Endothelial cell of umbilical vein (primary cell): Measurements from ENCODE around the gene SPRR3. TPM values are rescaled to one million over a fixed set of nuclear protein-coding genes. Genes with fewer than 3 reads are reported as not detected.

Experiments
- BruUV-seq: library from RNA; stranded (reverse); fragments of 400-500 nt; replicated peaks from 2 replicates; lab custom pipeline; 2021; lab: Mats Ljungman, UMichigan
- CTCF ChIA-PET: fragments of 300-600, 350-600 bp; sonication (Branson Sonifier 250); formaldehyde crosslinking; loops from one replicate; lab custom pipeline; 2021; ENCODE audit warnings: antibody characterized with exemption, inconsistent platforms; lab: Charles Lee
- POLR2A ChIA-PET: fragments of 300-600, 350-600 bp; sonication (Branson Sonifier 250); formaldehyde crosslinking; loops from one replicate; lab custom pipeline; 2021; ENCODE audit warnings: antibody characterized with exemption, inconsistent platforms; lab: Charles Lee
- DNase-seq: peaks from one replicate; pipeline ENCODE4 v3.0.0-alpha.2; 2011; ENCODE audit warnings: low read depth, low spot score
- FAIRE-seq: peaks from 2 replicates; lab custom pipeline; 2011; peaks lifted over from hg19 to GRCh38; lab: Jason Lieb, UNC
- H2AFZ ChIP-seq: 2 replicates; pipeline ENCODE4 v1.6.0; 2012; ENCODE audit warnings: low read depth, low read length, control low read depth, inconsistent platforms
- H3K27ac ChIP-seq: 2 replicates; pipeline ENCODE4 v1.5.1; 2011; ENCODE audit warnings: low read depth, mild to moderate bottlenecking, control low read depth, low read length, moderate library complexity; ENCODE audit not compliant: insufficient read depth
- H3K27me3 ChIP-seq, 2 experiments: 2 replicates each; pipeline versions ENCODE4 v1.6.0 to v1.6.1; 2011; ENCODE audit warnings: low read length in 2 of 2, mixed read lengths in 1 of 2; ENCODE audit not compliant: control insufficient read depth in 2 of 2, insufficient read depth in 2 of 2
- H3K36me3 ChIP-seq, 2 experiments: 2 replicates in 1 of 2; 3 replicates in 1 of 2; pipeline ENCODE4 v1.5.1; 2011; ENCODE audit warnings: low read length in 2 of 2, mild to moderate bottlenecking in 1 of 2, moderate library complexity in 1 of 2; ENCODE audit not compliant: control insufficient read depth in 2 of 2, insufficient read depth in 2 of 2; ENCODE audit errors: extremely low read depth in 1 of 2
- H3K4me1 ChIP-seq: 3 replicates; pipeline ENCODE4 v1.5.1; 2011; ENCODE audit warnings: mild to moderate bottlenecking, low read length; ENCODE audit not compliant: control insufficient read depth, insufficient read depth; ENCODE audit errors: extremely low read depth
- H3K4me2 ChIP-seq: 2 replicates; pipeline ENCODE4 v1.6.1; 2011; ENCODE audit warnings: low read length, control low read depth, mixed read lengths; ENCODE audit not compliant: insufficient read depth
- H3K4me3 ChIP-seq, 3 experiments: fragments of 200-600 bp in 1 of 3; sonication (generic), shearing (Covaris generic) in 1 of 3; replicated peaks in 1 of 3; 2 replicates each; pipeline ENCODE4 v1.5.1; 2011 to 2016; ENCODE audit warnings: control low read depth in 3 of 3, low read length in 3 of 3, mild to moderate bottlenecking in 2 of 3, inconsistent platforms in 1 of 3, low read depth in 1 of 3, moderate library complexity in 1 of 3; ENCODE audit not compliant: insufficient read depth in 1 of 3
- H3K79me2 ChIP-seq: 2 replicates; pipeline ENCODE4 v1.6.0; 2012; ENCODE audit warnings: low read length, inconsistent platforms; ENCODE audit not compliant: control insufficient read depth, insufficient read depth
- H3K9ac ChIP-seq: replicated peaks from 2 replicates; pipeline ENCODE3; 2011; ENCODE audit warnings: low read length, control low read depth; ENCODE audit not compliant: insufficient read depth; ENCODE audit errors: extremely low read depth
- H3K9me1 ChIP-seq: replicated peaks from 3 replicates; pipeline ENCODE4 v1.6.0; 2011; ENCODE audit warnings: mild to moderate bottlenecking, low read length; ENCODE audit not compliant: control insufficient read depth, insufficient read depth; ENCODE audit errors: extremely low read depth
- H3K9me3 ChIP-seq: replicated peaks from 2 replicates; pipeline ENCODE4 v1.5.1; 2012; ENCODE audit warnings: low read length, inconsistent platforms; ENCODE audit not compliant: control insufficient read depth, insufficient read depth
- H4K20me1 ChIP-seq: replicated peaks from 2 replicates; pipeline ENCODE3; 2011; ENCODE audit warnings: mild to moderate bottlenecking, low read length; ENCODE audit not compliant: control insufficient read depth, insufficient read depth; ENCODE audit errors: extremely low read depth
- CTCF ChIP-seq, 2 donors: IDR thresholded peaks; 1 replicate in 1 of 2; 2 replicates in 1 of 2; pipeline ENCODE4 v1.5.1; 2011; ENCODE audit warnings: low read length in 2 of 2, mild to moderate bottlenecking in 2 of 2, moderate library complexity in 2 of 2, control low read depth in 1 of 2, inconsistent platforms in 1 of 2, low read depth in 1 of 2; ENCODE audit not compliant: insufficient read depth in 1 of 2; ENCODE audit errors: extremely low read depth in 1 of 2
- EZH2 ChIP-seq: IDR thresholded peaks from 2 replicates; pipeline ENCODE4 v1.6.1; 2012; ENCODE audit warnings: borderline replicate concordance, low read depth, mild to moderate bottlenecking, moderate library complexity, low read length, inconsistent platforms; ENCODE audit not compliant: severe bottlenecking
- FOS ChIP-seq: IDR thresholded peaks from 2 replicates; pipeline ENCODE4 v1.6.1; 2011; ENCODE audit warnings: mild to moderate bottlenecking, low read length, moderate library complexity, borderline replicate concordance; ENCODE audit not compliant: insufficient read depth
- GATA2 ChIP-seq: IDR thresholded peaks from 2 replicates; pipeline ENCODE4 v1.7.0; 2011; ENCODE audit warnings: low read depth, mild to moderate bottlenecking, moderate library complexity, mixed read lengths, low read length; ENCODE audit not compliant: insufficient read length, insufficient read depth
- JUN ChIP-seq: IDR thresholded peaks from 2 replicates; pipeline ENCODE4 v1.6.1; 2011; ENCODE audit warnings: borderline replicate concordance, low read depth; ENCODE audit not compliant: insufficient read length, insufficient read depth
- MAX ChIP-seq: IDR thresholded peaks from 2 replicates; pipeline ENCODE4 v1.6.1; 2011; ENCODE audit not compliant: insufficient read depth, insufficient read length
- MYC ChIP-seq: IDR thresholded peaks from one replicate; pipeline ENCODE4 v1.6.1; 2011; ENCODE audit warnings: mild to moderate bottlenecking, low read depth, low read length
- POLR2A ChIP-seq: IDR thresholded peaks from 2 replicates; pipeline ENCODE4 v1.6.1; 2012; ENCODE audit warnings: low read depth, mild to moderate bottlenecking, control low read depth, low read length
- POLR2AphosphoS5 ChIP-seq: IDR thresholded peaks from 2 replicates; pipeline ENCODE4 v1.6.1; 2012; ENCODE audit warnings: low read depth, mild to moderate bottlenecking, control low read depth, low read length, moderate library complexity; ENCODE audit not compliant: insufficient read depth
- dilution Hi-C: fragments of 300-500 bp; cut with MboI; formaldehyde crosslinking; loops from one replicate; pipeline ENCODE4 v1.15.0; 2019; ENCODE audit warnings: low sequenced_read_pairs; ENCODE audit not compliant: extremely low pct_ligation_motif_present
- intact Hi-C: fragments of 100-400 bp; cut with micrococcal nuclease; formaldehyde crosslinking; loops from one replicate; pipeline ENCODE4 v1.10.0; 2022
- polyA plus RNA-seq, 4 experiments: library from polyadenylated mRNA; depleted of rRNA in 3 of 4; stranded (reverse) in 3 of 4; unstranded in 1 of 4; fragments of >200 nt; gene quantifications; 2 replicates each; pipeline versions ENCODE4 v1.2.1 to v1.2.3, GENCODE V29; 2011 to 2012; ENCODE audit warnings: missing spikeins in 1 of 4
- total RNA-seq: library from RNA; stranded (reverse); gene quantifications from 2 replicates; pipeline ENCODE4 v1.2.3, GENCODE V29; 2021

SPRR3 gene
- total and polyA plus RNA-seq, 2 donors (not counting 3 experiments of a cell fraction or from before 2014, with no cell fraction given) = not detected

GRCh38 chr1:152961226-152961891 is 40.2 kb upstream of the SPRR3 start:
- Histone ChIP-seq H3K27me3 (no peaks in the 10 kb centered on the region), H3K36me3 (no peaks in the 10 kb centered on the region), H3K4me2 (no peak overlapping the region), H3K4me3 (no peak overlapping the region), H3K27ac (no peak overlapping the region), H3K9ac (no peak overlapping the region), H2AFZ (no peak overlapping the region), H4K20me1 (no peaks in the 10 kb centered on the region), H3K4me1 (no peaks in the 10 kb centered on the region), H3K9me1 (no peaks in the 10 kb centered on the region), H3K9me3 (no peaks in the 10 kb centered on the region), H3K79me2 (no peaks in the 10 kb centered on the region)
- no peak for TF ChIP-seq MYC
- TF ChIP-seq POLR2AphosphoS5 = no peak
- TF ChIP-seq MAX = no peak
- TF ChIP-seq CTCF (IDR thresholded peaks at IDR 0.05; ENCODE audit: extremely low read depth in 1 of 2, insufficient read depth in 1 of 2, low read depth in 1 of 2, low read length in 2 of 2) = no peak
- TF ChIP-seq EZH2 = no peak
- TF ChIP-seq GATA2 = no peak
- no peak for TF ChIP-seq FOS
- no peak for TF ChIP-seq JUN
- no peak for TF ChIP-seq POLR2A
- DNase-seq (no peak), FAIRE-seq (no peak)
- BruUV-seq = no TSS peak
- CTCF ChIA-PET = no interaction called here
- intact Hi-C loops (no loop called here), dilution Hi-C loops (no loop called here)
- POLR2A ChIA-PET = no interaction called here
